GM21390 (cell line): ENCODE data around the gene SLCO3A1.
"Not testable (repeated sequence)": the region's sequence is repeated elsewhere in the genome, so short reads cannot be mapped to it uniquely, and the experiment has no call there.

Experiments
- ATAC-seq: cut with Tn5 transposase; IDR thresholded peaks from one replicate; pipeline ENCODE4 v1.9.1; 2021; ENCODE audit not compliant: unreplicated experiment

Gene SLCO3A1

GRCh38 chr15:92184679-92185230 lies 331.2 kb downstream of the SLCO3A1 start:
- ATAC-seq = no peak

DNA sequence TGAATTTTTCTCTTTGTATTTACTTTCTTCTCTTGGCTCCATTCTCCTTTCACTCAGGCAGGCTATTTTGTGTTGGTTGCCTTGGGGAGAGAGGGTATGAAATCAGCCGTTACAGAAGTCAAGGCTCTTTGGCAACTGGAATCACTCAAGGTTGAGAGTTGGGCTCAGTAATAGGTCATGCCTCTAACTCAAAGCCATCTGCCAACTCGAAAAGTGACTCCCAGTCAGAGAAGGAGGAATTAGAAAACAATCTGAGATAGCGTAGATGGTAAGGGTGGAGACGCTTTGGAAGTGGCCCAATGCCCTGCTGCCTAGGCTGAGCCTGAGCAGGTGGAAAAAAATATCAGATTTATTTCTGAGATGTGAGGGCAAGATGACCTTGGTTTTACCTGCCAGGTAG lies 334.5 kb downstream of the SLCO3A1 start:
- ATAC-seq = no peak

DNA sequence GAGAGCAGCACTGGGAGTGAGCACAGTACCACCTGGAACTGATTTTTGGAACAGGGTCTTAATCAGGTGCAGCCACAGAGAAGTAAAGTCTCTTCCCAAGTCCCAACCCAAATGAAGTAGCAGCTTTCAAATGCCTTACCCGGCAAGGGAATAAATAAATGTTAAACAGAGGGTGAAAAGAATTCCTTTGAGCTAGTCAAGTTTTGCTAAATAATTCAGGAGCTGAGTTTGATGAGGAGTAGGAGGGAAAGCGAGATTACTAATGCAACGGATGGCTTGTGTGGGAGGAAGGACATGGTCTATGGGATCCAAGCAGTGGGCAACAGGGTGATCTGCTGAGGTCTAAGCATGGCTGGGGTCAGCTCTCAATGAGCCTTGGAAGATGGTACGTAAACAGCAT lies 335.7 kb downstream of the SLCO3A1 start:
- ATAC-seq = no peak

GRCh38 chr15:92195241-92195640 lies 341.7 kb downstream of the SLCO3A1 start:
- no peak for ATAC-seq

- ATAC-seq = no peak
These were observed 342.8 kb downstream of the SLCO3A1 start for GRCh38 chr15:92196342-92196741.

DNA sequence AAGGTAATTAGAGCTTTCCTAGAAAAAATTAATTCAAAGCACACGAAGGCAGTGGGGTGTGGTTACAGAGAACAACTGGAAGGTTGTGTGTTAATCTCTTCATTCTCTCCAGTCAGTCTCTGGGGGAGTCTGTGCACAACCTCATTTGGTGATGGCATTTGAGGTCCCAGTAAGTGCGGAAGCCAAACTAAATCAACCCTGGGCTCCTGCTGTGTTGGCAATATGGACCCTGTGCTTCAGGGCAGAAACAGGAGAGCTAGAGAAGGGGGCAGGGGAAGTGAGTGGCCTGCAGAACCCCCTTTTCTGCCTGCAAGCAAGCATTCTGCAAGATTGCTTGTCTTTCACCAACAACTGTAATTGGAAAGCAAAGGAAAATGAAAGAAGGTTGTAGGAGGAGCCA lies 344.2 kb downstream of the SLCO3A1 start:
- ATAC-seq = no peak

- no peak for ATAC-seq
These were observed 347.4 kb downstream of the SLCO3A1 start for GRCh38 chr15:92200891-92201290.

DNA sequence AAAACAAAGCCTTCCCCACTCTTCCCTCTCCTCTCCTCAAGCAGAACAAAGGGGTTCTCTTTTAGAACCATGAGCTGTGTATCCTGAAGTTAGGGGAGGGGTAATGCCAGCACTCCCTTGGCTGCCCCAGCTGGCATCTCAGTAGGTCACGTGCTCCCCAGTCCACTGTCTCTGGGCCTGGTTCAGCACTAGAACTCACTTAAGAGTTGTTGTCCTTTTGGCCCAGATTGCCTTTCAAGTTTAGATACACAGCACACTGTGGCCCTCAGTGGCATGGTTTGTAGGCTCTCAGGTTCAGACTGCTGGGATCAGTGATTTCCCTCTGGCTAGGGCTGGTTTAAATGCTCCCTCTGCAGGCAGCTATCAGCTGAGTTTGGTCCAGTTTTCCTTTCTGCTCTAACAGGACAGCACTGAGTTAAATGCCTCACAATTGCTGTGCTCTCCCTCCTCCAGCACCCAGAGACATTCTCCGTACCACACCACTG lies 351.8 kb downstream of the SLCO3A1 start:
- ATAC-seq = no peak

GRCh38 chr15:92207601-92208000 lies 354.1 kb downstream of the SLCO3A1 start:
- ATAC-seq = not testable (repeated sequence)
